Measurements from ENCODE around the gene APOL4.

The APOL4 gene

GRCh38 chr22:36166086-36166485 is 35.5 kb downstream of the APOL4 start:
- H2BK5ac ChIP-seq (ENCODE audit: low read length), result no peak overlapping the region
- peaks cover 0 to 39% (median 0%) of the 10 kb centered on the region in 3 experiments for H3K27me3 ChIP-seq (ENCODE audit: control insufficient read depth in 3 of 3, insufficient read depth in 3 of 3, low read depth in 1 of 3, low read length in 3 of 3)
- no peaks in the 10 kb centered on the region for H3K9me3 ChIP-seq (replicated peaks in 1 of 2; ENCODE audit: control insufficient read depth in 2 of 2, insufficient read depth in 1 of 2, low read depth in 1 of 2, low read length in 2 of 2)
- no peak overlapping the region for H4K91ac ChIP-seq (ENCODE audit: low read depth, low read length, poor library complexity)
- H3K23ac ChIP-seq (ENCODE audit: low read depth, low read length, poor library complexity), result no peak overlapping the region
- H4K8ac ChIP-seq (ENCODE audit: low read depth, low read length), result no peak overlapping the region
- H3K4me2 ChIP-seq (ENCODE audit: insufficient read depth, low read length, poor library complexity, severe bottlenecking), result no peak overlapping the region
- no peak overlapping the region for H2AFZ ChIP-seq (ENCODE audit: low read length)
- H2BK15ac ChIP-seq (ENCODE audit: low read length), result no peak overlapping the region
- no peaks in the 10 kb centered on the region for H3K4me1 ChIP-seq (ENCODE audit: control insufficient read depth in 2 of 2, insufficient read depth in 1 of 2, low read depth in 1 of 2, low read length in 2 of 2)
- WGBS, 2 donors (ENCODE audit: extremely low coverage in 2 of 2, insufficient read length in 2 of 2, insufficient replicate concordance in 1 of 2), result no CpG with 5 or more reads among the region's 3 CpGs
- no peak overlapping the region for H3K27ac ChIP-seq (replicated peaks; ENCODE audit: low read length)
- no peak overlapping the region for H2AK5ac ChIP-seq (ENCODE audit: low read depth, low read length)
- no peak overlapping the region for H2BK120ac ChIP-seq (ENCODE audit: low read depth, low read length)
- H2BK12ac ChIP-seq (ENCODE audit: low read length), result no peak overlapping the region
- H3K4ac ChIP-seq (ENCODE audit: low read length), result no peak overlapping the region
- no peak overlapping the region for H3K9ac ChIP-seq (ENCODE audit: low read depth, low read length, poor library complexity)
- H3K18ac ChIP-seq (ENCODE audit: low read length), result no peak overlapping the region
- no peaks in the 10 kb centered on the region for H3K79me1 ChIP-seq (ENCODE audit: low read depth, low read length)
- DNase-seq (ENCODE audit: low spot score), result no peak
- no peaks in the 10 kb centered on the region for H3K36me3 ChIP-seq (replicated peaks in 1 of 2; ENCODE audit: control insufficient read depth in 2 of 2, insufficient read depth in 2 of 2, low read length in 2 of 2)
- H3K14ac ChIP-seq (ENCODE audit: low read length), result no peak overlapping the region
- H3K4me3 ChIP-seq (ENCODE audit: low read length in 2 of 2), result no peak overlapping the region

DNA sequence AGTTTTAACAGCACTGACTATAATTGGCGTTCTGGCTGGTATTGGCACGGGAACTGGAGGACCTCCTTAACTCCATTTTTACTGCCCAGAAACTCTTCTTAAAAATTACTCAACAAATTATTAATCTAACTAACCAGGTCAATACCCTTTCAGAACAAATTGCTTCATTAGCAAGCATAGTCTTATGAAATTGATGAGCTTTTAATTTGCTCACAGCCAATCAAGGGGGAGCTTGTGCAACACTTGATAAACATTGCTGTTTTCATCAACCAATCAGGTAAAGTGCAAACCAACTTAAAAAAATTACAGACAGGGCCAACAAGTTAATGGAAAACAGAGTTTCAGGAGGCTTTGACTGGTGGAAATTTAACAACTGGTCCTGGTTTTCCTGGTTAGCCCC is 36.5 kb downstream of the APOL4 start:
- Histone ChIP-seq H3K9ac (ENCODE audit: low read depth, low read length, poor library complexity) (no peak overlapping the region), H3K27ac (replicated peaks; ENCODE audit: low read length) (no peak overlapping the region), H2BK12ac (ENCODE audit: low read length) (no peak overlapping the region), H3K4me3 (ENCODE audit: low read length in 2 of 2) (no peak overlapping the region), H4K8ac (ENCODE audit: low read depth, low read length) (no peak overlapping the region), H3K27me3 (ENCODE audit: control insufficient read depth in 3 of 3, insufficient read depth in 3 of 3, low read depth in 1 of 3, low read length in 3 of 3) (peaks cover 0 to 41% (median 0%) of the 10 kb centered on the region in 3 experiments), H3K79me1 (ENCODE audit: low read depth, low read length) (no peaks in the 10 kb centered on the region), H3K23ac (ENCODE audit: low read depth, low read length, poor library complexity) (no peak overlapping the region), H3K4me2 (ENCODE audit: insufficient read depth, low read length, poor library complexity, severe bottlenecking) (no peak overlapping the region), H4K91ac (ENCODE audit: low read depth, low read length, poor library complexity) (no peak overlapping the region), H3K14ac (ENCODE audit: low read length) (no peak overlapping the region), H2AK5ac (ENCODE audit: low read depth, low read length) (no peak overlapping the region), H2BK120ac (ENCODE audit: low read depth, low read length) (no peak overlapping the region), H3K4ac (ENCODE audit: low read length) (no peak overlapping the region), H2AFZ (ENCODE audit: low read length) (no peak overlapping the region), H3K18ac (ENCODE audit: low read length) (no peak overlapping the region), H2BK15ac (ENCODE audit: low read length) (no peak overlapping the region), H3K9me3 (replicated peaks in 1 of 2; ENCODE audit: control insufficient read depth in 2 of 2, insufficient read depth in 1 of 2, low read depth in 1 of 2, low read length in 2 of 2) (no peaks in the 10 kb centered on the region), H3K36me3 (replicated peaks in 1 of 2; ENCODE audit: control insufficient read depth in 2 of 2, insufficient read depth in 2 of 2, low read length in 2 of 2) (no peaks in the 10 kb centered on the region), H2BK5ac (ENCODE audit: low read length) (no peak overlapping the region), H3K4me1 (ENCODE audit: control insufficient read depth in 2 of 2, insufficient read depth in 1 of 2, low read depth in 1 of 2, low read length in 2 of 2) (no peaks in the 10 kb centered on the region)
- no peak for DNase-seq (ENCODE audit: low spot score)
- WGBS, 2 donors (ENCODE audit: extremely low coverage in 2 of 2, insufficient read length in 2 of 2, insufficient replicate concordance in 1 of 2), result no CpG with 5 or more reads among the region's 2 CpGs

DNA sequence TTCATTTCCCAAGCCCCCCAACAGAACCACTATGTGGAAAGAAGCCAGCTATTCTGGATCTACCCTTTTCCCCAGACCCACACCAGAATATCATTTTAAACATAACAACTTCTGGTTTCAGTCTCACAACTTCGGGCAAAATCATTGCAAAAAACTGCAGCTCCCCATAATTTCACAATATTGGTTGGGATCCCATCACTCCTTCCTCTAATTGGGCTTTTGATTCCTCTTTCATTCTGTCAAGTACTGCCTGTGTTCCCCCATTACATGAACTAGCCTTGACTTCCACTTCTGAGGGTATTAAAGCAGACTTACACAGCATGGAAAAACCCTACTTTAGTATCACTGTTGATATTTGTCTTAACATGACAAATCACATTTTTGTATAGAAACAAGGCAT is 37.0 kb downstream of the APOL4 start:
- Histone ChIP-seq H3K36me3 (replicated peaks in 1 of 2; ENCODE audit: control insufficient read depth in 2 of 2, insufficient read depth in 2 of 2, low read length in 2 of 2) (no peaks in the 10 kb centered on the region), H2BK15ac (ENCODE audit: low read length) (no peak overlapping the region), H3K27me3 (ENCODE audit: control insufficient read depth in 3 of 3, insufficient read depth in 3 of 3, low read depth in 1 of 3, low read length in 3 of 3) (peaks cover 0 to 41% (median 0%) of the 10 kb centered on the region in 3 experiments), H3K9ac (ENCODE audit: low read depth, low read length, poor library complexity) (no peak overlapping the region), H2BK120ac (ENCODE audit: low read depth, low read length) (no peak overlapping the region), H3K4me2 (ENCODE audit: insufficient read depth, low read length, poor library complexity, severe bottlenecking) (no peak overlapping the region), H3K27ac (replicated peaks; ENCODE audit: low read length) (no peak overlapping the region), H2BK5ac (ENCODE audit: low read length) (no peak overlapping the region), H4K8ac (ENCODE audit: low read depth, low read length) (no peak overlapping the region), H2BK12ac (ENCODE audit: low read length) (no peak overlapping the region), H2AFZ (ENCODE audit: low read length) (no peak overlapping the region), H3K9me3 (replicated peaks in 1 of 2; ENCODE audit: control insufficient read depth in 2 of 2, insufficient read depth in 1 of 2, low read depth in 1 of 2, low read length in 2 of 2) (no peaks in the 10 kb centered on the region), H3K4me3 (ENCODE audit: low read length in 2 of 2) (no peak overlapping the region), H3K4me1 (ENCODE audit: control insufficient read depth in 2 of 2, insufficient read depth in 1 of 2, low read depth in 1 of 2, low read length in 2 of 2) (no peaks in the 10 kb centered on the region), H3K4ac (ENCODE audit: low read length) (no peak overlapping the region), H3K79me1 (ENCODE audit: low read depth, low read length) (no peaks in the 10 kb centered on the region), H3K14ac (ENCODE audit: low read length) (no peak overlapping the region), H3K23ac (ENCODE audit: low read depth, low read length, poor library complexity) (no peak overlapping the region), H3K18ac (ENCODE audit: low read length) (no peak overlapping the region), H2AK5ac (ENCODE audit: low read depth, low read length) (no peak overlapping the region), H4K91ac (ENCODE audit: low read depth, low read length, poor library complexity) (no peak overlapping the region)
- no CpG with 5 or more reads among the region's 1 CpG for WGBS, 2 donors (ENCODE audit: extremely low coverage in 2 of 2, insufficient read length in 2 of 2, insufficient replicate concordance in 1 of 2)
- no peak for DNase-seq (ENCODE audit: low spot score)

- Histone ChIP-seq H3K9me3 (replicated peaks in 1 of 2; ENCODE audit: control insufficient read depth in 2 of 2, insufficient read depth in 1 of 2, low read depth in 1 of 2, low read length in 2 of 2) (no peaks in the 10 kb centered on the region), H2BK120ac (ENCODE audit: low read depth, low read length) (no peak overlapping the region), H3K36me3 (replicated peaks in 1 of 2; ENCODE audit: control insufficient read depth in 2 of 2, insufficient read depth in 2 of 2, low read length in 2 of 2) (no peaks in the 10 kb centered on the region), H4K8ac (ENCODE audit: low read depth, low read length) (no peak overlapping the region), H3K79me1 (ENCODE audit: low read depth, low read length) (no peaks in the 10 kb centered on the region), H2AK5ac (ENCODE audit: low read depth, low read length) (no peak overlapping the region), H2BK5ac (ENCODE audit: low read length) (no peak overlapping the region), H3K27ac (replicated peaks; ENCODE audit: low read length) (no peak overlapping the region), H3K9ac (ENCODE audit: low read depth, low read length, poor library complexity) (no peak overlapping the region), H3K4me1 (ENCODE audit: control insufficient read depth in 2 of 2, insufficient read depth in 1 of 2, low read depth in 1 of 2, low read length in 2 of 2) (peaks cover 4 to 6% of the 10 kb centered on the region in 2 donors), H4K91ac (ENCODE audit: low read depth, low read length, poor library complexity) (no peak overlapping the region), H3K14ac (ENCODE audit: low read length) (no peak overlapping the region), H3K4me3 (ENCODE audit: low read length in 2 of 2) (no peak overlapping the region), H3K27me3 (ENCODE audit: control insufficient read depth in 3 of 3, insufficient read depth in 3 of 3, low read depth in 1 of 3, low read length in 3 of 3) (peaks cover 0 to 41% (median 0%) of the 10 kb centered on the region in 3 experiments), H3K18ac (ENCODE audit: low read length) (no peak overlapping the region), H3K4ac (ENCODE audit: low read length) (no peak overlapping the region), H2AFZ (ENCODE audit: low read length) (no peak overlapping the region), H2BK12ac (ENCODE audit: low read length) (no peak overlapping the region), H3K23ac (ENCODE audit: low read depth, low read length, poor library complexity) (no peak overlapping the region), H2BK15ac (ENCODE audit: low read length) (no peak overlapping the region), H3K4me2 (ENCODE audit: insufficient read depth, low read length, poor library complexity, severe bottlenecking) (no peak overlapping the region)
- DNase-seq (ENCODE audit: low spot score), result no peak
- WGBS, 2 donors (ENCODE audit: extremely low coverage in 2 of 2, insufficient read length in 2 of 2, insufficient replicate concordance in 1 of 2), result no CpG with 5 or more reads among the region's 2 CpGs
Observed at GRCh38 chr22:36163497-36163896, 38.1 kb downstream of the APOL4 start.
